ENCODE results near the gene CNTN5. TPM values are rescaled to one million over a fixed set of nuclear protein-coding genes. Genes with fewer than 3 reads are reported as not detected.

Gene CNTN5
- total and polyA plus RNA-seq, 10 of the 15 experiments (the other 5 are each of a cell fraction or from before 2014, with no cell fraction given): 0.01 TPM; not detected in 9

- SMC1A ChIA-PET (ENCODE audit: uncharacterized antibody, unreplicated experiment): interaction anchor here (1.0 to 3.5 kb wide), 3 partner anchors 11 to 60 kb away, joined by 3 to 25 read pairs (median 5); no protein-coding TSS in a partner anchor
- POLR2A ChIA-PET: interaction anchor here (0.5 kb wide), 1 partner anchor 103 kb away, joined by 3 read pairs; no protein-coding TSS in a partner anchor
- TF ChIP-seq ZNF217 (IDR thresholded peaks at IDR 0.05) (no peak), MYB (IDR thresholded peaks at IDR 0.05; ENCODE audit: borderline replicate concordance, low read depth, low read length) (no peak), NFIC (IDR thresholded peaks at IDR 0.05; ENCODE audit: low read depth, low read length) (no peak), HDAC2 (IDR thresholded peaks at IDR 0.05) (no peak), CTCF (IDR thresholded peaks at IDR 0.05 in 2 of 3, conservative IDR thresholded peaks at IDR 0.05 in 1 of 3; ENCODE audit: control insufficient read depth in 2 of 3, extremely low read depth in 1 of 3, insufficient read depth in 1 of 3, low read depth in 3 of 3, low read length in 3 of 3) (no peak), PRDM15 (CRISPR knock-in tag; IDR thresholded peaks at IDR 0.05) (no peak), SUPT20H (IDR thresholded peaks at IDR 0.05; ENCODE audit: borderline replicate concordance, control insufficient read depth, low read depth, low read length) (no peak), DPF2 (IDR thresholded peaks at IDR 0.05) (no peak), NR2C2 (IDR thresholded peaks at IDR 0.05; ENCODE audit: borderline replicate concordance, control insufficient read depth, insufficient read length, low read depth) (no peak), MYC (IDR thresholded peaks at IDR 0.05; ENCODE audit: insufficient read depth, insufficient read length, insufficient replicate concordance, low read length, severe bottlenecking) (no peak), RCOR1 (conservative IDR thresholded peaks at IDR 0.05; ENCODE audit: low read depth, low read length) (no peak), SUZ12 (IDR thresholded peaks at IDR 0.05; ENCODE audit: unreplicated experiment) (no peak)
- TF ChIP-seq, protein P1, sequence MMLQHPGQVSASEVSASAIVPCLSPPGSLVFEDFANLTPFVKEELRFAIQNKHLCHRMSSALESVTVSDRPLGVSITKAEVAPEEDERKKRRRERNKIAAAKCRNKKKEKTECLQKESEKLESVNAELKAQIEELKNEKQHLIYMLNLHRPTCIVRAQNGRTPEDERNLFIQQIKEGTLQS (IDR thresholded peaks at IDR 0.05; ENCODE audit: borderline replicate concordance, extremely low read depth, low read depth, low read length): no peak
- TF ChIP-seq, protein P2, sequence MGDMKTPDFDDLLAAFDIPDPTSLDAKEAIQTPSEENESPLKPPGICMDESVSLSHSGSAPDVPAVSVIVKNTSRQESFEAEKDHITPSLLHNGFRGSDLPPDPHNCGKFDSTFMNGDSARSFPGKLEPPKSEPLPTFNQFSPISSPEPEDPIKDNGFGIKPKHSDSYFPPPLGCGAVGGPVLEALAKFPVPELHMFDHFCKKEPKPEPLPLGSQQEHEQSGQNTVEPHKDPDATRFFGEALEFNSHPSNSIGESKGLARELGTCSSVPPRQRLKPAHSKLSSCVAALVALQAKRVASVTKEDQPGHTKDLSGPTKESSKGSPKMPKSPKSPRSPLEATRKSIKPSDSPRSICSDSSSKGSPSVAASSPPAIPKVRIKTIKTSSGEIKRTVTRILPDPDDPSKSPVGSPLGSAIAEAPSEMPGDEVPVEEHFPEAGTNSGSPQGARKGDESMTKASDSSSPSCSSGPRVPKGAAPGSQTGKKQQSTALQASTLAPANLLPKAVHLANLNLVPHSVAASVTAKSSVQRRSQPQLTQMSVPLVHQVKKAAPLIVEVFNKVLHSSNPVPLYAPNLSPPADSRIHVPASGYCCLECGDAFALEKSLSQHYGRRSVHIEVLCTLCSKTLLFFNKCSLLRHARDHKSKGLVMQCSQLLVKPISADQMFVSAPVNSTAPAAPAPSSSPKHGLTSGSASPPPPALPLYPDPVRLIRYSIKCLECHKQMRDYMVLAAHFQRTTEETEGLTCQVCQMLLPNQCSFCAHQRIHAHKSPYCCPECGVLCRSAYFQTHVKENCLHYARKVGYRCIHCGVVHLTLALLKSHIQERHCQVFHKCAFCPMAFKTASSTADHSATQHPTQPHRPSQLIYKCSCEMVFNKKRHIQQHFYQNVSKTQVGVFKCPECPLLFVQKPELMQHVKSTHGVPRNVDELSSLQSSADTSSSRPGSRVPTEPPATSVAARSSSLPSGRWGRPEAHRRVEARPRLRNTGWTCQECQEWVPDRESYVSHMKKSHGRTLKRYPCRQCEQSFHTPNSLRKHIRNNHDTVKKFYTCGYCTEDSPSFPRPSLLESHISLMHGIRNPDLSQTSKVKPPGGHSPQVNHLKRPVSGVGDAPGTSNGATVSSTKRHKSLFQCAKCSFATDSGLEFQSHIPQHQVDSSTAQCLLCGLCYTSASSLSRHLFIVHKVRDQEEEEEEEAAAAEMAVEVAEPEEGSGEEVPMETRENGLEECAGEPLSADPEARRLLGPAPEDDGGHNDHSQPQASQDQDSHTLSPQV (IDR thresholded peaks at IDR 0.05): no peak
Measured at GRCh38 chr11:99555486-99555885, 534.7 kb downstream of the CNTN5 start.

More at GRCh38 chr11:99555486-99555885, 534.7 kb downstream of the CNTN5 start:
- intact Hi-C loops (cut with micrococcal nuclease; ENCODE audit: unreplicated experiment): no loop called here
- Histone ChIP-seq H2AFZ (ENCODE audit: control insufficient read depth, low read depth, low read length) (no peak overlapping the region), H3K9me3 (replicated peaks; ENCODE audit: control insufficient read depth, insufficient read depth, low read length) (no peaks in the 10 kb centered on the region), H3K36me3 (ENCODE audit: control insufficient read depth in 2 of 2, insufficient read depth in 2 of 2, low read length in 1 of 2) (no peaks in the 10 kb centered on the region), H3K9ac (ENCODE audit: control insufficient read depth, insufficient read depth, low read length) (no peak overlapping the region), H3K4me3 (no peak overlapping the region), H3K27ac (ENCODE audit: control insufficient read depth, insufficient read depth) (no peak overlapping the region), H4K20me1 (ENCODE audit: control insufficient read depth, insufficient read depth) (no peaks in the 10 kb centered on the region), H3K27me3 (replicated peaks in 1 of 2; ENCODE audit: control insufficient read depth in 2 of 2, insufficient read depth in 2 of 2, low read length in 1 of 2) (no peaks in the 10 kb centered on the region), H3K4me2 (ENCODE audit: control insufficient read depth, insufficient read depth) (no peak overlapping the region), H3K79me2 (ENCODE audit: control insufficient read depth, insufficient read depth, low read length) (no peaks in the 10 kb centered on the region), H3K4me1 (ENCODE audit: control insufficient read depth, insufficient read depth, low read length) (no peaks in the 10 kb centered on the region)
- RAD21 ChIA-PET (ENCODE audit: unreplicated experiment): interaction anchor here (1.4 kb wide), 1 partner anchor 9 kb away, joined by 3 read pairs; no protein-coding TSS in a partner anchor
- CTCF ChIA-PET: interaction anchor here (0.7 kb wide), 1 partner anchor 19 kb away, joined by 3 read pairs; no protein-coding TSS in a partner anchor
- BruUV-seq (replicated peaks): no TSS peak
- in situ Hi-C loops (cut with MboI): no loop called here
- 24% methylated on average over 2 of the region's 2 CpGs for WGBS (ENCODE audit: insufficient coverage, insufficient replicate concordance, low lambda C conversion rate, missing lambda C conversion rate)
- no peak for ATAC-seq
- DNase-seq (ENCODE audit: low read depth, low spot score): no peak
- no peak for FAIRE-seq
